ENCODE results near the gene CDH22. TPM values are rescaled to one million over a fixed set of nuclear protein-coding genes. Genes with fewer than 3 reads are reported as not detected.
A peak's percentile ranks its signal among the peaks of the same experiment; 100 is the strongest.

CDH22 gene
- total RNA-seq, 6 experiments from 2014 or later: not detected

GRCh38 chr20:46260480-46260879, 47.8 kb downstream of the CDH22 start:
- no peak overlapping the region for H3K27ac ChIP-seq
- DNase-seq: peak; percentile 82 to 91 (median 90)
- no peak overlapping the region for H3K4me3 ChIP-seq
- H3K4me1 ChIP-seq: peaks cover 0 to 4% (median 0%) of the 10 kb centered on the region in 4 donors
- ATAC-seq: peak; percentile 73 to 97 (median 94)
- no peaks in the 10 kb centered on the region for H3K9me3 ChIP-seq
- no peaks in the 10 kb centered on the region for H3K27me3 ChIP-seq
- WGBS (ENCODE audit: insufficient coverage, low coverage, low lambda C conversion rate, missing lambda C conversion rate): 29% methylated on average over 2 of the region's 3 CpGs
- TF ChIP-seq POLR2A (IDR thresholded peaks at IDR 0.05) (no peak), CTCF (IDR thresholded peaks at IDR 0.05) (no peak)
- H3K36me3 ChIP-seq: no peaks in the 10 kb centered on the region
- intact Hi-C loops (cut with DNase I): no loop called here

- H3K4me3 ChIP-seq: no peak overlapping the region
- intact Hi-C loops (cut with DNase I): no loop called here
- ATAC-seq: no peak
- TF ChIP-seq POLR2A (IDR thresholded peaks at IDR 0.05) (no peak), CTCF (IDR thresholded peaks at IDR 0.05) (no peak)
- H3K27ac ChIP-seq: no peak overlapping the region
- H3K36me3 ChIP-seq: no peaks in the 10 kb centered on the region
- 67% methylated on average over 1 of the region's 1 CpG for WGBS (ENCODE audit: insufficient coverage, low coverage, low lambda C conversion rate, missing lambda C conversion rate)
- H3K27me3 ChIP-seq: no peaks in the 10 kb centered on the region
- H3K9me3 ChIP-seq: no peaks in the 10 kb centered on the region
- H3K4me1 ChIP-seq: peaks cover 0 to 4% (median 0%) of the 10 kb centered on the region in 4 donors
- no peak for DNase-seq
These were observed 48.9 kb downstream of the CDH22 start for GRCh38 chr20:46259260-46259859.

- H3K27ac ChIP-seq: no peak overlapping the region
- H3K36me3 ChIP-seq: no peaks in the 10 kb centered on the region
- no peak overlapping the region for H3K4me3 ChIP-seq
- ATAC-seq (peak in 1 of 4 donors; percentile 5), DNase-seq (no peak)
- TF ChIP-seq POLR2A (IDR thresholded peaks at IDR 0.05) (no peak), CTCF (IDR thresholded peaks at IDR 0.05) (no peak)
- WGBS (ENCODE audit: insufficient coverage, low coverage, low lambda C conversion rate, missing lambda C conversion rate): 30% methylated on average over 3 of the region's 4 CpGs
- no peaks in the 10 kb centered on the region for H3K9me3 ChIP-seq
- H3K27me3 ChIP-seq: no peaks in the 10 kb centered on the region
- intact Hi-C loops (cut with DNase I): no loop called here
- H3K4me1 ChIP-seq: peaks cover 0 to 4% (median 0%) of the 10 kb centered on the region in 4 donors
These were observed 50.4 kb downstream of the CDH22 start for GRCh38 chr20:46257887-46258286.

GRCh38 chr20:46256293-46256692, 52.0 kb downstream of the CDH22 start:
- no peak overlapping the region for H3K4me3 ChIP-seq
- H3K36me3 ChIP-seq: no peaks in the 10 kb centered on the region
- no peaks in the 10 kb centered on the region for H3K9me3 ChIP-seq
- DNase-seq: no peak
- peaks cover 0 to 4% (median 0%) of the 10 kb centered on the region in 4 donors for H3K4me1 ChIP-seq
- WGBS (ENCODE audit: insufficient coverage, low coverage, low lambda C conversion rate, missing lambda C conversion rate): 57% methylated on average over 4 of the region's 4 CpGs
- no peak for ATAC-seq
- TF ChIP-seq POLR2A (IDR thresholded peaks at IDR 0.05) (no peak), CTCF (IDR thresholded peaks at IDR 0.05) (no peak)
- intact Hi-C loops (cut with DNase I): no loop called here
- H3K27ac ChIP-seq: no peak overlapping the region
- H3K27me3 ChIP-seq: no peaks in the 10 kb centered on the region

Data from right lobe of liver (tissue), 6 donors.